NCI-H345 treated with DMSO at 0.1 percent for 48 hours (cell line): ENCODE data around the gene CLPTM1L.
"Not testable (repeated sequence)": the region's sequence is repeated elsewhere in the genome, so short reads cannot be mapped to it uniquely, and the experiment has no call there.

Source experiments
- DNase-seq: peaks from one replicate; lab custom pipeline; 2025; ENCODE audit not compliant: unreplicated experiment; lab: John Stamatoyannopoulos, UW

The CLPTM1L gene

GRCh38 chr5:1278656-1279442, 66.0 kb downstream of the CLPTM1L start:
- no peak for DNase-seq

DNA sequence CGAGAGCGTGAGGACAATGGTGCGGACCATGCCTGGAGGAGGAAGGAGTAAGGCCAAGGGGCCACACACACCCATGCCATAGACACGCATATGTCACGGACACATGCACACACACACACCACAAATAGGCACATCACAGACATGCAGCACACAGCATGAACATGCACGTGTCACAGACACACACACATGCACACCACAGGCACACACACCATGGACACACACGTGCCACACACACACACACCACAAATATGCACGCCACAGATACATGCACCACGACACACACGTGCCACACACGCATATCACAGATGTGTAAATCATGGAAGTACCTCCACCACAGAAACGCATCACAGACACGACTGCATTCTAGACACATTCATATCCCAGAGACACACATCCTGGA, 66.7 kb downstream of the CLPTM1L start:
- no peak for DNase-seq

- no peak for DNase-seq
Observed at GRCh38 chr5:1277781-1278180, 67.1 kb downstream of the CLPTM1L start.

- DNase-seq, result no peak
Observed at GRCh38 chr5:1277331-1277730, 67.6 kb downstream of the CLPTM1L start.

GRCh38 chr5:1276930-1277329, 68.0 kb downstream of the CLPTM1L start:
- DNase-seq, result no peak

DNA sequence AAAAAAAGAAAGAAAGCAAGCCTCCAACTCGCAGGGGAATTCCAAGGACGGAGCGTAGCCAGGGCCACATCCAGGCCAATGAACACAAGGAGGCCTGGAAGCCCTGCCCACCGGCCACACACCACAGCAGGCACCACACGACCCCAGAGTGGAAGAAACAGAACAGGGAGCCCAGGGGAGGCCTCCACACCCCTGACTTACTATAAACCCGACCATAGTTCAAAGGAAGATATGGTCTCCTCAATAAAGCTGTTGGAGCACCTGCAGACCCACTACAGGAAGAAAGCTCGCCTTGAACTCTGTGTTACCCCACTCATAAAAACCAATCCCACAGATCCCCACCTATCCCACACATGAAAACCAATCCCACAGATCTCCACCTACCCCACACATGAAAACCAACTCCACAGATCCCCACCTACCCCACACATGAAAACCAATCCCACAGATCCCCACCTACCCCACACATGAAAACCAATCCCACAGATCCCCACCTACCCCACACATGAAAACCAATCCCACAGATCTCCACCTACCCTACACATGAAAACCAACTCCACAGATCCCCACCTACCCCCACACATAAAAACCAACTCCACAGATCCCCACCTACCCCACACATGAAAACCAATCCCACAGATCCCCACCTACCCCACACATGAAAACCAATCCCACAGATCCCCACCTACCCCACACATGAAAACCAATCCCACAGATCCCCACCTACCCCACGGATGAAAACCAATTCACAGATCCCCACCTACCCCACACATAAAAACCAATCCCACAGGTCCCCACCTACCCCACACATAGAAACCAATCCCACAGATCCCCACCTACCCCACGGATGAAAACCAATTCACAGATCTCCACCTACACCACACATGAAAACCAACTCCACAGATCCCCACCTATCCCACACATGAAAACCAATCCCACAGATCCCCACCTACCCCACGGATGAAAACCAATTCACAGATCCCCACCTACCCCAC, 69.2 kb downstream of the CLPTM1L start:
- not testable (repeated sequence) for DNase-seq

DNA sequence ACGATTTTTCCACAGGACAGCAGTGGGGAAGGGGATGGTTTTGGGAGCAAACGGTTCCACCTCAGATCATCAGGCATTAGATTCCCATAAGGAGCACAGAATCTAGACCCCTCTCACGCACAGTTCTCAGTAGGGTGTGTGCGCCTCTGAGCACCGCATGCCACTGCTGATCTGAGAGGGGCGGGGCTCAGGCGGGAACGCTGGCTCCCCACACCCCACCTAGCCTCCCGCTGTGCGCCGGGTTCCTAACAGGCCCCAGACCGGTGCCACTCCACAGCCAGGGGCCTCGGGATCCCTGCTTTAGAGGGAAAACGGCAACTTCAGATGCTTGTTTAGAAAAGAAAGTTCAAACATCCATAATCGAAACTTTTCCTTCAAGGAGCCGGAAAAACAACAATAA, 70.4 kb downstream of the CLPTM1L start:
- no peak for DNase-seq

- DNase-seq, result no peak
Observed at GRCh38 chr5:1273745-1274144, 71.2 kb downstream of the CLPTM1L start.

DNA sequence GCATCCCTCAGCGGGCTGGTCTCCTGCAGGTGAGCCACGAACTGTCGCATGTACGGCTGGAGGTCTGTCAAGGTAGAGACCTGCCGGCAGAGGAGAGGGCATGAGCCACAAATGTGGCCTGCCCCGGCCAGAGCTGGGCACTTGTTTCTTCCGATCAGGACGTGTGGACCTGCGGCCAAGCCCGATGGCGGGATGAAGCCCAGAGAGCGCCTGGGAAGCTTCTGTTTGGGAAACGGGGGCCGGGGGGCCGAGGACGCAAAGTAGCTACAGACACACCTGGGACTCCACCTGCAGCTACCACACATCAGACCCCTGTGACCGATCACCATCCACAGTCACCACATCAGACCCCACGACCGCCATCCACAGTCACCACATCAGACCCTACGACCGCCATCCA, 72.7 kb downstream of the CLPTM1L start:
- no peak for DNase-seq

DNA sequence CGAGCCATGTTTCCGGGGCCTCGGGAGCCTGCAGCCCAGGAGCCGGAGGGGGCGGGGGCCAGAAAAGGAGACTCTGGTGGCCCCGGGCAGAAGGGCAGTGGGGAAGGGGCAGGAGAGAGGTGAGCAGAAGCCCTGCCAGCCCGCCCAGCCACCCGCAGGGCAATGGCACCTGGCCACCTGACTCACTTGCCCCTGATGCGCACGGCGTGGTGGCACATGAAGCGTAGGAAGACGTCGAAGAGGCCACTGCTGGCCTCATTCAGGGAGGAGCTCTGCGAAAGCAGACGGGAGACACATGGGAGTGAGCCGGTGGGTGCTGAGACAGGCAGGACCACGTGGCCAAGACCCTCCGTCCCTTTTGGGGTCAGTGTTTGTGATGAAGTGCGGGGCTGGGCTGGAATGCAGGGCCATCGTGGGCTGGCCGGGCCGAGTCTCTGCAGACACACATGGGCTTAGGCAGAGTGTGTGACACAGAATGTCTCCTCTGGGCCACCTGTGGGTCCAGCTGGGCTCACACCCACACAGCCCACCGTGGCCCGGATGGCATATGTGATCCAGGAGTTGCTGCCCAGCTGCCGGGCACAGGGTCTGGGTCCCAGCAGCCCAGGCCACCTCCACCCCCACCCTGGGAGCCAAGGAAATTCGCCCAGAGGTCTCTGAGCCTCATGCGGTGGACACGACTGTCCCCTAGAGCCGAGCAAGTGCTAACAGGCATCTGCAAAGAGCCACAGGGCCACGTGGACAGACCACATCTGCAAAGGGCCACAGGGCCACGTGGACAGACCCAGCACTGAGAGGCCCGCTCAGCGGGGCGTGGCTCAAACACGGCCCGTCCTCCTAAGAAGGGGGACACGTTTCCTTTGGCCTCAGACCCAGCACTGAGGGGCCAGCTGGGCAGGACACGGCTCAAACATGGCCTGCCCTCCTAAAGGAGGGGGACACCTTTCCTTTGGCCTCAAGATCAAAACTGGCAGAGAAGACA, 73.7 kb downstream of the CLPTM1L start:
- DNase-seq, result no peak

GRCh38 chr5:1270426-1270825, 74.5 kb downstream of the CLPTM1L start:
- no peak for DNase-seq

DNA sequence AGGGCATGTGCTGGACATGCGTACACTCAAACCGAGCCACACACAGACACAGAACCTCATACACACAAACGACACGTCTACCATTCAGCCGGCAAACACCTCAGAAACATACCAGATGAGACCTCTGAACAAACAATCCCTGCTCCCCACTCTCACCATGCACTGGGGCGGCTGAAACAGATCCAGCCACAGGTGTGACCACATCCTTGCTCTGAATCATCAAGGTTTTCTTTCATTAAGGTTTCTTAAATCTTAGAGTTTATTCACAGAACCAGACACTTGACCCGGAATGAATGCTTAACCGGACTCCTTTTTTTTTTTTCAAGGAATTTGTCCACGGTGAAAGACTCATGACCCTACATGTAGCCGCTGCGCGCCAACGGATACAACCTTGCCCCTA, 76.2 kb downstream of the CLPTM1L start:
- no peak for DNase-seq

DNA sequence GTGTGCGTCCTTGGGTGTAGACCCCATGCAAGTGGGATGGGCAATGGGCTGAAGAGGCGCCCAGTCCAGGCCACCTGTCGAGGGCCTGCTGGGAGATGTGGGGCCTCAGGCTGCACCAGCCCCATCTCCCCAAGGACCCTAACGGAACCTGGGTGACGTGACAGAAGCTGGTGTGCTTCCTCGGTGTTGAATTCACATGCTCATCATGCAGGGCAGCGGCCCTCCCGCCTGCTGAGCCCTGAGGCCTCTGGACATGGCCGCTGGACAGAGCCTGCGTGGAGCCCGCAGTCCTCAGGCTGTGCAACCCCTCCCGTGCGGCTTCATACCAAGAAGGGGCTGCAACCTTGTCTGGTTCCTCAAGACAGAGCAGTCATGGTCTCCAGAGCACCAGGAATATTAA, 76.8 kb downstream of the CLPTM1L start:
- DNase-seq, result no peak
